H1 (cell line): ENCODE measurements around the gene SKIL. TPM values are rescaled to one million over a fixed set of nuclear protein-coding genes. Genes with fewer than 3 reads are reported as not detected.

ENCODE experiments used
- CTCF ChIA-PET: fragments of 300-600 bp; sonication (Branson Sonifier 250); formaldehyde crosslinking; loops from one replicate; lab custom pipeline; 2021; ENCODE audit not compliant: partially characterized antibody; lab: Charles Lee
- POLR2A ChIA-PET: fragments of 300-600 bp; sonication (Branson Sonifier 250); formaldehyde crosslinking; loops from one replicate; lab custom pipeline; 2021; ENCODE audit warnings: inconsistent platforms; ENCODE audit not compliant: partially characterized antibody; lab: Charles Lee
- DNase-seq, 2 experiments: peaks; one replicate each; pipeline versions ENCODE4 v3.0.0 to v3.0.0-alpha.2; 2010 to 2022; ENCODE audit warnings: low spot score in 2 of 2, low read depth in 1 of 2, mixed read lengths in 1 of 2
- FAIRE-seq: peaks from 2 replicates; lab custom pipeline; 2011; peaks lifted over from hg19 to GRCh38; lab: Jason Lieb, UNC
- H2AFZ ChIP-seq: 2 replicates; pipeline ENCODE4 v1.8.1; 2012; ENCODE audit warnings: low read length, inconsistent platforms
- H2AK5ac ChIP-seq: 2 replicates; pipeline ENCODE4 v1.6.1; 2013; ENCODE audit warnings: low read depth, low read length
- H2BK120ac ChIP-seq: replicated peaks from 2 replicates; pipeline ENCODE3; 2013; ENCODE audit warnings: low read depth, low read length, inconsistent platforms
- H2BK12ac ChIP-seq: 2 replicates; pipeline ENCODE4 v1.6.1; 2013; ENCODE audit warnings: low read depth, low read length
- H2BK15ac ChIP-seq: 2 replicates; pipeline ENCODE4 v1.6.1; 2013; ENCODE audit warnings: low read length
- H2BK20ac ChIP-seq: 2 replicates; pipeline ENCODE4 v1.6.1; 2013; ENCODE audit warnings: low read length
- H2BK5ac ChIP-seq: 2 replicates; pipeline ENCODE4 v1.6.1; 2013; ENCODE audit warnings: low read depth, low read length
- H3K14ac ChIP-seq: 2 replicates; pipeline ENCODE4 v1.6.1; 2013; ENCODE audit warnings: inconsistent platforms; ENCODE audit not compliant: insufficient read length
- H3K18ac ChIP-seq: 2 replicates; pipeline ENCODE4 v1.6.1; 2013; ENCODE audit warnings: low read length; ENCODE audit errors: extremely low read depth
- H3K23ac ChIP-seq: 2 replicates; pipeline ENCODE4 v1.6.1; 2013; ENCODE audit warnings: inconsistent platforms; ENCODE audit not compliant: insufficient read length
- H3K23me2 ChIP-seq: 2 replicates; pipeline ENCODE4 v1.6.1; 2013; ENCODE audit warnings: low read depth, low read length
- H3K27ac ChIP-seq: 2 replicates; pipeline ENCODE4 v1.6.1; 2011; ENCODE audit warnings: low read depth, low read length, inconsistent platforms
- H3K27me3 ChIP-seq, 4 experiments: replicated peaks in 1 of 4; 1 replicate in 1 of 4; 2 replicates in 3 of 4; pipeline versions ENCODE4 v1.6.1 to v1.8.1; 2011 to 2013; ENCODE audit warnings: low read length in 3 of 4, mild to moderate bottlenecking in 3 of 4, inconsistent platforms in 2 of 4, mixed read lengths in 2 of 4, moderate library complexity in 1 of 4; ENCODE audit not compliant: control insufficient read depth in 3 of 4, insufficient read depth in 3 of 4; ENCODE audit errors: extremely low read depth in 1 of 4
- H3K36me3 ChIP-seq, 4 experiments: 2 replicates each; pipeline versions ENCODE4 v1.6.1 to v1.8.1; 2011 to 2013; ENCODE audit warnings: mild to moderate bottlenecking in 4 of 4, low read length in 3 of 4, moderate library complexity in 2 of 4, control low read depth in 1 of 4, inconsistent platforms in 1 of 4; ENCODE audit not compliant: insufficient read depth in 4 of 4, control insufficient read depth in 2 of 4
- H3K4ac ChIP-seq: replicated peaks from 2 replicates; pipeline ENCODE3; 2013; ENCODE audit warnings: low read length, low read depth, mixed read lengths, inconsistent platforms; ENCODE audit not compliant: insufficient read length
- H3K4me1 ChIP-seq, 4 experiments: replicated peaks in 1 of 4; 1 replicate in 1 of 4; 2 replicates in 3 of 4; pipeline versions ENCODE4 v1.6.1 to v1.8.1; 2011 to 2013; ENCODE audit warnings: low read length in 3 of 4, inconsistent platforms in 2 of 4, mixed read lengths in 1 of 4; ENCODE audit not compliant: insufficient read depth in 4 of 4, control insufficient read depth in 3 of 4
- H3K4me2 ChIP-seq, 2 experiments: 2 replicates each; pipeline versions ENCODE4 v1.6.1 to v1.8.1; 2011 to 2013; ENCODE audit warnings: low read depth in 2 of 2, low read length in 2 of 2, control low read depth in 1 of 2, inconsistent platforms in 1 of 2, mild to moderate bottlenecking in 1 of 2; ENCODE audit not compliant: insufficient read depth in 1 of 2
- H3K4me3 ChIP-seq, 4 experiments: fragments of 200-600, 300-600 bp in 1 of 4; sonication (generic), shearing (Covaris generic), sonication (Bioruptor Twin) in 1 of 4; 2 replicates each; pipeline versions ENCODE4 v1.5.1 to v1.8.1; 2011 to 2016; ENCODE audit warnings: low read length in 4 of 4, low read depth in 3 of 4, control low read depth in 2 of 4, inconsistent platforms in 2 of 4, mild to moderate bottlenecking in 2 of 4, mixed read lengths in 1 of 4, moderate library complexity in 1 of 4; ENCODE audit not compliant: insufficient read depth in 2 of 4; ENCODE audit errors: extremely low read depth in 1 of 4
- H3K56ac ChIP-seq: replicated peaks from 2 replicates; pipeline ENCODE3; 2013; ENCODE audit warnings: low read depth, mild to moderate bottlenecking, mixed read lengths, low read length, inconsistent platforms; ENCODE audit not compliant: insufficient read length
- H3K79me1 ChIP-seq: 2 replicates; pipeline ENCODE4 v1.6.1; 2013; ENCODE audit warnings: low read depth, low read length, control low read depth
- H3K79me2 ChIP-seq, 2 experiments: 2 replicates each; pipeline versions ENCODE4 v1.6.1 to v1.8.1; 2012 to 2013; ENCODE audit warnings: low read length in 2 of 2, mild to moderate bottlenecking in 2 of 2, inconsistent platforms in 1 of 2; ENCODE audit not compliant: insufficient read depth in 2 of 2, control insufficient read depth in 1 of 2
- H3K9ac ChIP-seq, 4 experiments: replicated peaks in 1 of 4; 1 replicate in 1 of 4; 2 replicates in 3 of 4; pipeline versions ENCODE4 v1.6.1 to v1.8.1; 2011 to 2013; ENCODE audit warnings: low read depth in 3 of 4, low read length in 3 of 4, control low read depth in 2 of 4, mild to moderate bottlenecking in 2 of 4, moderate library complexity in 2 of 4, inconsistent platforms in 1 of 4; ENCODE audit errors: extremely low read depth in 1 of 4
- H3K9me3 ChIP-seq, 2 experiments: 2 replicates each; pipeline versions ENCODE4 v1.6.1 to v1.8.1; 2012 to 2013; ENCODE audit warnings: mild to moderate bottlenecking in 2 of 2, moderate library complexity in 2 of 2, control low read depth in 1 of 2, inconsistent platforms in 1 of 2, low read depth in 1 of 2, low read length in 1 of 2, mixed read lengths in 1 of 2; ENCODE audit not compliant: insufficient read depth in 2 of 2
- H4K20me1 ChIP-seq, 2 experiments: replicated peaks in 1 of 2; 2 replicates each; pipeline versions ENCODE3 to v1.8.1; 2011 to 2013; ENCODE audit warnings: inconsistent platforms in 2 of 2, low read length in 2 of 2, mild to moderate bottlenecking in 1 of 2; ENCODE audit not compliant: insufficient read depth in 2 of 2, control insufficient read depth in 1 of 2
- H4K5ac ChIP-seq: 2 replicates; pipeline ENCODE4 v1.6.1; 2013; ENCODE audit warnings: low read length, low read depth, mixed read lengths, inconsistent platforms; ENCODE audit not compliant: insufficient read length
- H4K8ac ChIP-seq: 2 replicates; pipeline ENCODE4 v1.8.0; 2013; ENCODE audit warnings: mild to moderate bottlenecking, moderate library complexity, low read length, inconsistent platforms; ENCODE audit not compliant: insufficient read depth; ENCODE audit errors: extremely low read depth
- H4K91ac ChIP-seq: replicated peaks from 2 replicates; pipeline ENCODE3; 2013; ENCODE audit warnings: low read length, mixed read lengths, inconsistent platforms; ENCODE audit not compliant: insufficient read length
- BACH1 ChIP-seq: IDR thresholded peaks from 2 replicates; pipeline ENCODE4 v1.6.1; 2012; ENCODE audit warnings: low read length, improper control_type of control experiment
- RBBP5 ChIP-seq: IDR thresholded peaks from 2 replicates; pipeline ENCODE4 v1.7.1; 2012; ENCODE audit warnings: low read depth, mild to moderate bottlenecking, inconsistent platforms, low read length, moderate library complexity, borderline replicate concordance
- TAF1 ChIP-seq: IDR thresholded peaks from 2 replicates; pipeline ENCODE4 v1.6.1; 2011; ENCODE audit warnings: mild to moderate bottlenecking, low read depth, low read length
- WGBS, 2 experiments: shearing (Covaris generic) in 1 of 2; methylation state at CpG; one replicate each; pipeline versions ENCODE4 v1.1.6 to v1.1.7; 2013 to 2015; ENCODE audit warnings: low lambda C conversion rate in 2 of 2, mixed read lengths in 2 of 2, inconsistent platforms in 1 of 2, low coverage in 1 of 2, missing lambda C conversion rate in 1 of 2; ENCODE audit not compliant: insufficient replicate concordance in 2 of 2, insufficient coverage in 1 of 2, insufficient read length in 1 of 2; ENCODE audit errors: extremely low coverage in 1 of 2, missing lambda C conversion rate in 1 of 2; 5-methylcytosine and 5-hydroxymethylcytosine counted together
- polyA plus RNA-seq, 7 experiments: library from polyadenylated mRNA; depleted of rRNA in 3 of 7; stranded (reverse) in 5 of 7; unstranded in 2 of 7; fragments of >200 nt in 5 of 7; fragments of 200-250 nt in 2 of 7; gene quantifications; 1 replicate in 5 of 7; 2 replicates in 1 of 7; 4 replicates in 1 of 7; pipeline versions ENCODE4 v1.2.1 to v1.2.3, GENCODE V29; 2011 to 2013; ENCODE audit warnings: missing spikeins in 2 of 7, mixed read lengths in 2 of 7
- total RNA-seq: library from RNA; stranded (reverse); fragmentation: NEBNext Ultra II Directional; extraction: Animal tissue kit (Norgen Biotek cat#: 25700); gene quantifications from 2 replicates; pipeline ENCODE4 v1.2.1, GENCODE V29; 2021

SKIL gene
- total and polyA plus RNA-seq, 2 of the 8 experiments (the other 6 are each of a cell fraction or from before 2014, with no cell fraction given): 13.2 to 277 TPM

DNA sequence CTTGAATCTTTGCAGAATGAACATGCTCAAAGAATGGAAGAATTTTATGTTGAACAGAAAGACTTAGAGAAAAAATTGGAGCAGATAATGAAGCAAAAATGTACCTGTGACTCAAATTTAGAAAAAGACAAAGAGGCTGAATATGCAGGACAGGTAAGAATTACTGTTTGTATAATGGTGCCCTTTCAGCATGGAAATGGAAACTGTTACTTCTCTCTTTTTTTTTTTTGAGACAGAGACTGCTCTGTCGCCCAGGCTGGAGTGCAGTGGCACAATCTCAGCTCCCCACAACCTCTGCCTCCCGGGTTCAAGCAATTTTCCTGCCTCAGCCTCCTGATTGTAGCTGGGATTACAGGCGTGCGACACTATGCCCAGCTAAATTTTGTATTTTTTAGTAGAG lies 33.6 kb downstream of the SKIL start:
- Histone ChIP-seq H2BK12ac (no peak overlapping the region), H3K56ac (no peak overlapping the region), H4K91ac (no peak overlapping the region), H3K23me2 (no peaks in the 10 kb centered on the region), H3K4ac (no peak overlapping the region), H2BK20ac (no peak overlapping the region), H3K27ac (no peak overlapping the region), H2BK5ac (no peak overlapping the region), H3K18ac (no peak overlapping the region), H4K20me1 (no peaks in the 10 kb centered on the region), H2AK5ac (no peak overlapping the region), H3K27me3 (no peaks in the 10 kb centered on the region), H3K23ac (no peak overlapping the region), H3K79me1 (no peaks in the 10 kb centered on the region; the same call in 1 of the 2 replicates), H3K9ac (no peak overlapping the region), H3K36me3 (peaks cover 3 to 56% (median 28%) of the 10 kb centered on the region in 4 experiments), H3K4me1 (no peaks in the 10 kb centered on the region), H4K5ac (no peak overlapping the region), H3K9me3 (no peaks in the 10 kb centered on the region), H4K8ac (no peak overlapping the region), H3K4me3 (no peak overlapping the region), H3K4me2 (no peak overlapping the region), H2BK15ac (no peak overlapping the region), H2AFZ (no peak overlapping the region), H3K14ac (no peak overlapping the region), H2BK120ac (no peak overlapping the region), H3K79me2 (peaks cover 0 to 24% of the 10 kb centered on the region in 2 experiments; a peak in 2 of 4 replicates)
- FAIRE-seq (no peak), DNase-seq (no peak)
- ChIA-PET POLR2A (interaction anchor here (1.1 to 1.8 kb wide), 2 partner anchors 21 to 33 kb away, joined by 3 to 4 read pairs; partner anchors contain the start of gene SKIL), CTCF (interaction anchor here (1.3 to 1.4 kb wide), 3 partner anchors 11 to 420 kb away, joined by 3 to 4 read pairs (median 3); no protein-coding TSS in a partner anchor)
- WGBS, 2 experiments: 94% methylated on average over 4 of the region's 4 CpGs; no CpG with 5 or more reads in 1 of the 2 experiments
- TF ChIP-seq RBBP5 (no peak), BACH1 (no peak), TAF1 (no peak)
